WTC11 (cell line): ENCODE measurements around the gene IL24. TPM values are rescaled to one million over a fixed set of nuclear protein-coding genes. Genes with fewer than 3 reads are reported as not detected.

Source experiments
- ATAC-seq: fragments of 200-7000 bp; cut with Tn5 transposase; 2 replicates; pipeline ENCODE4 v1.10.0; 2021; ENCODE audit warnings: mild to moderate bottlenecking, moderate library complexity
- Bru-seq: library from RNA; stranded (reverse); fragments of 400-500 nt; gene quantifications from one replicate; lab custom pipeline; 2021; lab: Mats Ljungman, UMichigan
- CTCF ChIA-PET: fragments of 300-600 bp; sonication (Branson Sonifier 250); formaldehyde crosslinking; loops from one replicate; lab custom pipeline; 2021; ENCODE audit warnings: antibody characterized with exemption; lab: Charles Lee
- POLR2A ChIA-PET: fragments of 350-600 bp; sonication (Branson Sonifier 250); formaldehyde crosslinking; loops from one replicate; lab custom pipeline; 2021; ENCODE audit warnings: antibody characterized with exemption; lab: Charles Lee
- DNase-seq: peaks from one replicate; pipeline ENCODE4 v3.0.0; 2021; ENCODE audit warnings: low spot score
- H3K27ac Mint-ChIP-seq: 2 replicates; pipeline ENCODE4 v1.8.0; 2021; ENCODE audit warnings: mixed read lengths
- H3K27me3 Mint-ChIP-seq: 2 replicates; pipeline ENCODE4 v1.8.0; 2021; ENCODE audit warnings: low read depth, mild to moderate bottlenecking, moderate library complexity, mixed read lengths
- H3K36me3 Mint-ChIP-seq: 2 replicates; pipeline ENCODE4 v1.8.0; 2021; ENCODE audit warnings: mixed read lengths
- H3K4me1 Mint-ChIP-seq: 2 replicates; pipeline ENCODE4 v1.8.0; 2022; ENCODE audit warnings: mixed read lengths
- H3K4me3 Mint-ChIP-seq: 2 replicates; pipeline ENCODE4 v1.8.0; 2021; ENCODE audit warnings: mild to moderate bottlenecking, moderate library complexity, mixed read lengths
- H3K9me3 Mint-ChIP-seq: 2 replicates; pipeline ENCODE4 v1.8.0; 2021; ENCODE audit warnings: mixed read lengths
- ATF2 ChIP-seq: sonication (generic); formaldehyde crosslinking; IDR thresholded peaks from 2 replicates; pipeline ENCODE4 v1.8.1; 2022; ENCODE audit warnings: low read depth, missing genetic modification reagents, borderline replicate concordance
- CBFB ChIP-seq: sonication (generic); formaldehyde crosslinking; IDR thresholded peaks from 2 replicates; pipeline ENCODE4 v1.8.1; 2022; ENCODE audit warnings: mild to moderate bottlenecking, low read depth, missing genetic modification reagents
- CREB1 ChIP-seq: sonication (generic); formaldehyde crosslinking; IDR thresholded peaks from 2 replicates; pipeline ENCODE4 v1.8.0; 2023; ENCODE audit warnings: mild to moderate bottlenecking, missing genetic modification reagents
- E2F5 ChIP-seq: sonication (generic); formaldehyde crosslinking; IDR thresholded peaks from 2 replicates; pipeline ENCODE4 v1.8.1; 2022; ENCODE audit warnings: mild to moderate bottlenecking, moderate library complexity, missing genetic modification reagents
- ELF4 ChIP-seq: sonication (generic); formaldehyde crosslinking; IDR thresholded peaks from 2 replicates; pipeline ENCODE4 v1.8.1; 2022; ENCODE audit warnings: low read depth, mild to moderate bottlenecking, moderate library complexity, missing genetic modification reagents
- FOXP1 ChIP-seq: sonication (generic); formaldehyde crosslinking; IDR thresholded peaks from 2 replicates; pipeline ENCODE4 v1.8.0; 2022; ENCODE audit warnings: missing genetic modification reagents, mild to moderate bottlenecking, moderate library complexity, borderline replicate concordance
- GTF2I ChIP-seq: fragments of 250-450 bp; sonication (Bioruptor Pico); conservative IDR thresholded peaks from 2 replicates; pipeline ENCODE4 v1.4.0; 2021; ENCODE audit warnings: mild to moderate bottlenecking
- KAT7 ChIP-seq: sonication (generic); formaldehyde crosslinking; IDR thresholded peaks from 2 replicates; pipeline ENCODE4 v1.8.1; 2023; ENCODE audit warnings: missing genetic modification reagents, mild to moderate bottlenecking, borderline replicate concordance
- MLX ChIP-seq: sonication (generic); formaldehyde crosslinking; IDR thresholded peaks from 2 replicates; pipeline ENCODE4 v1.8.1; 2023; ENCODE audit warnings: mild to moderate bottlenecking, missing genetic modification reagents, moderate library complexity
- MYBL2 ChIP-seq: sonication (generic); formaldehyde crosslinking; IDR thresholded peaks from 2 replicates; pipeline ENCODE4 v1.8.1; 2023; ENCODE audit warnings: mild to moderate bottlenecking, moderate library complexity, missing genetic modification reagents
- NFE2L1 ChIP-seq: sonication (generic); formaldehyde crosslinking; IDR thresholded peaks from 2 replicates; pipeline ENCODE4 v1.8.1; 2023; ENCODE audit warnings: missing genetic modification reagents
- NR2C2 ChIP-seq: sonication (generic); formaldehyde crosslinking; IDR thresholded peaks from 2 replicates; pipeline ENCODE4 v1.8.0; 2022; ENCODE audit warnings: mild to moderate bottlenecking, missing genetic modification reagents
- NR3C1 ChIP-seq: sonication (generic); formaldehyde crosslinking; conservative IDR thresholded peaks from 2 replicates; pipeline ENCODE4 v1.8.1; 2023; ENCODE audit warnings: low read depth, mild to moderate bottlenecking, missing genetic modification reagents
- PRRX2 ChIP-seq: fragments of 250-450 bp; sonication (Bioruptor Pico); IDR thresholded peaks from 2 replicates; pipeline ENCODE4 v1.8.0; 2021; ENCODE audit warnings: mild to moderate bottlenecking
- RELA ChIP-seq: sonication (generic); formaldehyde crosslinking; IDR thresholded peaks from 2 replicates; pipeline ENCODE4 v1.8.1; 2022; ENCODE audit warnings: missing genetic modification reagents, mild to moderate bottlenecking, borderline replicate concordance
- SMAD3 ChIP-seq: sonication (generic); formaldehyde crosslinking; IDR thresholded peaks from 2 replicates; pipeline ENCODE4 v1.8.0; 2022; ENCODE audit warnings: missing genetic modification reagents, mild to moderate bottlenecking, borderline replicate concordance
- USF2 ChIP-seq: sonication (generic); formaldehyde crosslinking; IDR thresholded peaks from 2 replicates; pipeline ENCODE4 v1.8.1; 2023; ENCODE audit warnings: mild to moderate bottlenecking, missing genetic modification reagents, moderate library complexity
- ZNF219 ChIP-seq: sonication (generic); formaldehyde crosslinking; IDR thresholded peaks from 2 replicates; pipeline ENCODE4 v1.8.0; 2023; ENCODE audit warnings: missing genetic modification reagents, mild to moderate bottlenecking, borderline replicate concordance
- ZNF317 ChIP-seq: sonication (generic); formaldehyde crosslinking; IDR thresholded peaks from 2 replicates; pipeline ENCODE4 v1.8.1; 2023; ENCODE audit warnings: low read depth, mild to moderate bottlenecking, moderate library complexity, missing genetic modification reagents, borderline replicate concordance
- ZNF532 ChIP-seq: fragments of 250-450 bp; sonication (Bioruptor Pico); IDR thresholded peaks from 2 replicates; pipeline ENCODE4 v1.9.0; 2021; ENCODE audit warnings: mild to moderate bottlenecking, borderline replicate concordance
- ZNF671 ChIP-seq: fragments of 250-450 bp; sonication (Bioruptor Pico); IDR thresholded peaks from 2 replicates; pipeline ENCODE4 v1.8.0; 2021; ENCODE audit warnings: mild to moderate bottlenecking
- long read RNA-seq, 3 experiments: library from RNA in 1 of 3; library from capped mRNA in 1 of 3; library from polyadenylated mRNA in 1 of 3; unstranded in 2 of 3; stranded (forward) in 1 of 3; transcript quantifications; one replicate each; pipeline ENCODE4 v2.0.0, GENCODE V29; 2021
- total RNA-seq: library from RNA; stranded (reverse); gene quantifications from 3 replicates; pipeline ENCODE4 v1.2.3, GENCODE V29; 2021
- TF ChIP-seq, protein P1 (sequence below): sonication (generic); formaldehyde crosslinking; IDR thresholded peaks from 2 replicates; pipeline ENCODE4 v1.8.1; 2022; ENCODE audit warnings: low read depth, mild to moderate bottlenecking, moderate library complexity, missing genetic modification reagents, borderline replicate concordance

IL24 gene, protein sequence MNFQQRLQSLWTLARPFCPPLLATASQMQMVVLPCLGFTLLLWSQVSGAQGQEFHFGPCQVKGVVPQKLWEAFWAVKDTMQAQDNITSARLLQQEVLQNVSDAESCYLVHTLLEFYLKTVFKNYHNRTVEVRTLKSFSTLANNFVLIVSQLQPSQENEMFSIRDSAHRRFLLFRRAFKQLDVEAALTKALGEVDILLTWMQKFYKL
- total RNA-seq, result not detected in 3 replicates
- Bru-seq, nascent RNA, result not detected
- long read RNA-seq, experiment 1, result 0 reads
- long read RNA-seq, experiment 2, result 0 reads
- long read RNA-seq, experiment 3, partial matches to known transcripts, result 0 of 1 reads
- long read RNA-seq, experiment 3, other reads (novel, unspliced or antisense), result 0 of 1 reads

DNA sequence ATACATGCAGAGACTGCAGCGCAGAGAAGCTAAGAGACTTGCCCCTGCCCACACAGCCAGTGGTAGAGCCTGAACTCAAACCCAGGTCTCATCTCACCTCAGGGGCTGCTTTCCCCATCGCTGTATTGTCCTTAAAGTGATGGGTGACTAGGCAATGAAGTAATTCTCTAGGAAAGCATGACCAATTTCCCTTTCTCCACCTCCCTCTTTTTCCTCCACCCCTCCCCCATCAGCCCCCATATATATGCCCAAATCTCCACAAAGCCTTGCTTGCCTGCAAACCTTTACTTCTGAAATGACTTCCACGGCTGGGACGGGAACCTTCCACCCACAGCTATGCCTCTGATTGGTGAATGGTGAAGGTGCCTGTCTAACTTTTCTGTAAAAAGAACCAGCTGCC, at the start of gene IL24:
Gene IL24 (plus strand): TSS at position 269 of the 400 bp plus-strand sequence. CDS start 390 bp downstream, outside the sequence.
- POLR2A ChIA-PET, result no interaction called here
- peaks cover 5% of the 10 kb centered on the region; the same call in 1 of the 2 replicates for H3K4me1 Mint-ChIP-seq
- CTCF ChIA-PET, result interaction anchor here (2.6 kb wide), 1 partner anchor 12 kb away, joined by 11 read pairs; no protein-coding TSS in a partner anchor

GRCh38 chr1:206847946-206848345, 49.3 kb upstream of the IL24 start:
- Mint-ChIP-seq H3K9me3 (peaks cover 25% of the 10 kb centered on the region), H3K27me3 (peaks cover 14% of the 10 kb centered on the region), H3K4me1 (no peaks in the 10 kb centered on the region)
- no peak for TF ChIP-seq ZNF532
- no peak for TF ChIP-seq ATF2 (CRISPR knock-in tag)
- TF ChIP-seq MLX (CRISPR knock-in tag), result no peak
- no peak for TF ChIP-seq USF2 (CRISPR knock-in tag)
- TF ChIP-seq, protein P1, sequence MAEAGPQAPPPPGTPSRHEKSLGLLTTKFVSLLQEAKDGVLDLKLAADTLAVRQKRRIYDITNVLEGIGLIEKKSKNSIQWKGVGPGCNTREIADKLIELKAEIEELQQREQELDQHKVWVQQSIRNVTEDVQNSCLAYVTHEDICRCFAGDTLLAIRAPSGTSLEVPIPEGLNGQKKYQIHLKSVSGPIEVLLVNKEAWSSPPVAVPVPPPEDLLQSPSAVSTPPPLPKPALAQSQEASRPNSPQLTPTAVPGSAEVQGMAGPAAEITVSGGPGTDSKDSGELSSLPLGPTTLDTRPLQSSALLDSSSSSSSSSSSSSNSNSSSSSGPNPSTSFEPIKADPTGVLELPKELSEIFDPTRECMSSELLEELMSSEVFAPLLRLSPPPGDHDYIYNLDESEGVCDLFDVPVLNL (CRISPR knock-in tag), result no peak
- TF ChIP-seq KAT7 (CRISPR knock-in tag), result no peak
- TF ChIP-seq CBFB, result no peak
- no peak for TF ChIP-seq GTF2I (CRISPR knock-in tag)
- no peak for TF ChIP-seq CREB1 (CRISPR knock-in tag)
- TF ChIP-seq SMAD3 (CRISPR knock-in tag), result no peak
- TF ChIP-seq NFE2L1, result no peak
- no peak for TF ChIP-seq MYBL2 (CRISPR knock-in tag)
- no peak for TF ChIP-seq ELF4 (CRISPR knock-in tag)
- TF ChIP-seq PRRX2 (CRISPR knock-in tag), result no peak

More for the DNA sequence above, at the start of gene IL24:
- H3K36me3 Mint-ChIP-seq, result no peaks in the 10 kb centered on the region
- no peaks in the 10 kb centered on the region for H3K9me3 Mint-ChIP-seq
- ATAC-seq (no peak), DNase-seq (no peak)
- no peak within 1 kb of the TSS for H3K4me3 Mint-ChIP-seq
- TF ChIP-seq ZNF671 (CRISPR knock-in tag) (no peak), NR3C1 (no peak), RELA (CRISPR knock-in tag) (no peak), ZNF219 (CRISPR knock-in tag) (no peak), E2F5 (CRISPR knock-in tag) (no peak), MYBL2 (CRISPR knock-in tag) (no peak), FOXP1 (CRISPR knock-in tag) (no peak), NR2C2 (CRISPR knock-in tag) (no peak), ZNF317 (CRISPR knock-in tag) (no peak), KAT7 (CRISPR knock-in tag) (no peak), ELF4 (CRISPR knock-in tag) (no peak)
- TF ChIP-seq, protein P1 (CRISPR knock-in tag), result no peak
- H3K27ac Mint-ChIP-seq, result no peak within 1 kb of the TSS
- H3K27me3 Mint-ChIP-seq, result no peaks in the 10 kb centered on the region

More at GRCh38 chr1:206847946-206848345, 49.3 kb upstream of the IL24 start:
- Mint-ChIP-seq H3K4me3 (no peak overlapping the region), H3K36me3 (no peaks in the 10 kb centered on the region), H3K27ac (no peak overlapping the region)
- no peak for DNase-seq
- POLR2A ChIA-PET, result interaction anchor here (0.7 kb wide), 1 partner anchor 79 kb away, joined by 3 read pairs; no protein-coding TSS in a partner anchor
- CTCF ChIA-PET, result no interaction called here
- no peak for ATAC-seq
